Activated naive CD4-positive, alpha-beta T cell treated with anti-CD3 and anti-CD28 coated beads, Interleukin-2, amount 50 U/mL, for 16 hours (primary cell): Measurements from ENCODE around the gene GGCX.
"Not testable (repeated sequence)": the region's sequence is repeated elsewhere in the genome, so short reads cannot be mapped to it uniquely, and the experiment has no call there.

Source experiments
- DNase-seq: peaks from one replicate; pipeline ENCODE4 v3.0.0-alpha.2; 2020

GGCX gene

GRCh38 chr2:85593023-85593422, 31.7 kb upstream of the GGCX start:
- no peak for DNase-seq

GRCh38 chr2:85592299-85592698, 31.0 kb upstream of the GGCX start:
- DNase-seq: not testable (repeated sequence)

- no peak for DNase-seq
These were observed 30.3 kb upstream of the GGCX start for GRCh38 chr2:85591563-85591962.

- no peak for DNase-seq
These were observed 29.7 kb upstream of the GGCX start for GRCh38 chr2:85590950-85591349.

- DNase-seq: no peak
These were observed 28.9 kb upstream of the GGCX start for GRCh38 chr2:85589982-85590791.

GRCh38 chr2:85589181-85589580, 27.9 kb upstream of the GGCX start:
- no peak for DNase-seq

GRCh38 chr2:85588645-85589044, 27.4 kb upstream of the GGCX start:
- no peak for DNase-seq

- no peak for DNase-seq
These were observed 26.9 kb upstream of the GGCX start for GRCh38 chr2:85588236-85588635.

- no peak for DNase-seq
These were observed 24.4 kb upstream of the GGCX start for GRCh38 chr2:85585781-85586105.

GRCh38 chr2:85584857-85585780, 23.8 kb upstream of the GGCX start:
- DNase-seq: peak; percentile 34

- DNase-seq: peak; percentile 37
These were observed 23.1 kb upstream of the GGCX start, which contains the start of gene VAMP5 for GRCh38 chr2:85584354-85584856. VAMP5 (plus strand) TSS chr2:85584431; CDS start chr2:85584491, 60 bp downstream.

GRCh38 chr2:85583667-85584353, 22.5 kb upstream of the GGCX start:
- DNase-seq: peak; percentile 33

GRCh38 chr2:85582492-85582891, 21.2 kb upstream of the GGCX start:
- no peak for DNase-seq

- DNase-seq: no peak
These were observed 18.9 kb upstream of the GGCX start for GRCh38 chr2:85580206-85580605.

- no peak for DNase-seq
These were observed 18.1 kb upstream of the GGCX start for GRCh38 chr2:85579266-85579935.

- DNase-seq: no peak
These were observed 17.2 kb upstream of the GGCX start for GRCh38 chr2:85578243-85579180.

GRCh38 chr2:85577386-85578242, 16.3 kb upstream of the GGCX start, which contains the start of gene VAMP8:
VAMP8 (plus strand) TSS chr2:85577586; CDS start chr2:85577647, 61 bp downstream.
- DNase-seq: peak; percentile 61

GRCh38 chr2:85577063-85577385, 15.7 kb upstream of the GGCX start:
- DNase-seq: no peak

- DNase-seq: no peak
These were observed 14.4 kb upstream of the GGCX start for GRCh38 chr2:85575739-85576138.

GRCh38 chr2:85566265-85566664, 5.0 kb upstream of the GGCX start:
- DNase-seq: no peak
